ENCODE data around the gene TAGLN2.

The TAGLN2 gene

DNA sequence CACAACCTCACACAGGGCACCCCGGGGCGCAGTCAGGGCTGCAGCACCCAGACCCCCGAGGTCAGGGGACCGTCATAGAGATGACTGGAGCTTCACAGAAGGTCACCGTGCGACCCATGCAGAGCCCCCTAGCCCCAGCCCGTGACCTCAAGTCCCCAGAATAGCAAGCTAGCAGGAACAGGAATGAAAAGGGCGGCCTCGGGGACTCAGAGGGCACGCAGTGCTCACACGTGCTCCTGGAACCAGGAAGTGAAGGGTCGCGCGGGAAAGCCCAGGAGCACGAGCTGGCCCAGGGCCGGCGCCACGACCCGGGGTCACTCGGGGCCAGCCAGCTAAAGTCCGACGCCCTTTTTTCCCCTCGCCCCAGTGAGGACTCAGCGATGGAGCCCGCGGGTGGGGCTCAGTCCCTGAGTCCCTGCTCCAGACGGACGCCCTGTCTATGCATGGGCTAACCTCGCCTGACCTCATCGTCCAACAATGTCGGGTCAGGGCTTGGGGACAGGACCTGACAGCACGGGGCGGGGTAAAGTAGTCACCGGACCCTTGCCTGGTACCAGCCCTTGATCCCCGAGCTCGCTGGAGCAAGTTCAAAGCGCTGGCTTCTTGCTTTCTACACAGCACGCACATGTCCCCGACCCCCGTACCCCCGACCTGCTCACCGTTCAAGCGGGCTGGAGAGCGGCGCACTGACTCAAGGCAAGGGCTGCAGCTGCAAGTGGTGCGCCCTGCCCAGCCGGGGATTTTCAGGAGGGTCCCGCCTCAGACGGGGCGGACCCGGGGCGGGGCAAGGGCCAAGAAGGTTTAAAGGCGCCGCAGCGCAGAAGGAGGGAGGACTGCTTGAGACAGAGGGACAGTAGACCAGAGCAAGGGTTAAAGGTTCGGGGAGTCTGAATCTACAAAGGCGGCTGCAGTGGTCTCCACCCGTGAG, at the start of gene TAGLN2:
TAGLN2 (minus strand) TSS at position 717 of the 928 bp plus-strand sequence. CDS start 4,998 bp downstream, outside the sequence.
- peak; percentile 91 for DNase-seq

DNA sequence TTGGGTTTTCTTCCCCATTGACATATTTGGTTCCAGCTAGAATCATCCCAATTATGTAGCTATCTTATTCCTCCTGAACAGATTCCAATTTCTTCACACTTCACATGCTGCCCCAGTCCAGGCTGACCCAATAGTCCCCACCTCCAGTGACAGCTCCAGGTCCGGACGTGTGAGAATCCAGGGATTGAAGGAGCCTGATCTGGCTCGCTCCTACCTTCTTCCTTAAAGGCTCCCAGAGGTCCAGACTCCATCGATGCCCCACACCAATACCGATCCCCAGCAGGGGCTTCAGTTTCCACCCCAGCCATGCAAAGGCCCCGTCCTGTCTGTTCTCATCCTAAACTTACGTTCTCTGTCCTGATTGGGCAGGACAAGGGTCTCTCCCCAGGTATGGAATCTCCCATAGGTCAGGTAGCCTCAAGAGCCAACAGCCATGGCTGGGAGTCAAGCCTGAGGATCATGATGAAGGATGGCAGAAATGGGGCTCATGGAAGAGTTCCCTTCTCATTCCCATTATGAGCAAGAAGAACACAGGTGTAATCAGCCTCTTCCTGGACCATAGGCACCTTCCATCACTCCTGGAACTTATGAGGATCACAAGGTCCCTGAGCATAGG, 49.2 kb upstream of the TAGLN2 start:
- DNase-seq: no peak

DNA sequence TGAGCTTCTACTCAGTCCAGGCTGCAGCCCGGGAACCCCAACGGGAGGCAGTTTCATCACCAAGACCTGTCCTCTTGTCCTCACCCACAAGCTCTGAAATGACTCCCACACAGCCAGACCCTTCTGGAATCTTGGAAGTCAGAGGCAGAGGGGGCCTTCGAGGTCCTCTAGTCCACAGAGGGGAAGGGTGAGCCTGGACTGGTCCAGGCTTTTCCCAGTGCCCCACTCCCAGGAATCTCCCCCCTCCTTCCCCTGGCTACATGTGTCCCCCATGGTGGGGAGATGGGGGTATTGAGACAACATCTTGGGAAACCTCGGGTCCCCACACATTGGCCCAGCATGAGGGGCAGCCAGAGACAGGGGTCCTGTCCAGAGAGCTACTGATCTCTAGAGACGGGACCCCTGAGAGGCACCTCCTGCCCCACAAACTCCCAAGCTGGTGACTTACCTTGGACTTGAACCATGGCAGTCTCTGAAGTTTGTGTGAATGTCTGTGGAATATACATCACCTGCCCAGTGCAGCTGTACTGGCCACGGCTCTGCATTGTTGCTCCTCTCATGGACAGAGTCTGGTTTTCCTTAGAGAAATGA, 48.1 kb upstream of the TAGLN2 start:
- DNase-seq: no peak

DNA sequence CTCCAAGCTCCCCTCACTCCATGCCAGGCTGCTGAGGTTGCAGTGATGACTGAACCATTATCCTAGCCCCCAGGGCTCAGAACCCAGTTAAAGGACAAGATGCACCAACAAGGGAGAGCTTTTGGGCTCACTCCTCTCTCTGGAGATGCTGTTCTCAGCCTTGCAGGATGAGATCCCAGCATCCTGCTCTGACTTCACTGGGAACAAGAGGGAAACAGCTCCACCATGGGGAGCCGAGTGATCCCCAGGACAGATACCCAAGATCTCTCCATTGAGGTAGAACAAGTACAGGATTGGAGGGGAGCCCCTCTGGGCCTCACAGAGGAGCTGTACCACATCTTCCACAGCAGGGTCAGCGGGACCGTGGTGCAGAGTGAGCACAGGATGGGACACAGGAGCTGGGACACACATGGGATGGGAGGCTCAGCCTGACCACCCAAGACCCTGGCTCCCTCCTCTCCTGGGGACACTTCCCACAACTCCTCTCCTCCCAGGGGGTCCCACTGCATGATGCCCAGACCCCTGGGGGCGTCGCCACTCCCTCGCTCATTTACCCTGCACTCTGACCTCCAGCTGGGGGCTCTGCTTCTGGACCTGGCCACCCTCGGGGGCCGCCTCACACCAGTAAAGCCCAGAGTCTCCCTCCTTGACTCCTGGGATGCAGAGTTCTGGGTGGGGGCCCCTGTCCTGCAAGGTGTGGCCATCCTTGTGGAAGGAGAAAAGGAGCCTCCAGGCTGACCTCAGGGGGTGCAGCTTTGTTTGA, 47.3 kb upstream of the TAGLN2 start:
- no peak for DNase-seq

DNA sequence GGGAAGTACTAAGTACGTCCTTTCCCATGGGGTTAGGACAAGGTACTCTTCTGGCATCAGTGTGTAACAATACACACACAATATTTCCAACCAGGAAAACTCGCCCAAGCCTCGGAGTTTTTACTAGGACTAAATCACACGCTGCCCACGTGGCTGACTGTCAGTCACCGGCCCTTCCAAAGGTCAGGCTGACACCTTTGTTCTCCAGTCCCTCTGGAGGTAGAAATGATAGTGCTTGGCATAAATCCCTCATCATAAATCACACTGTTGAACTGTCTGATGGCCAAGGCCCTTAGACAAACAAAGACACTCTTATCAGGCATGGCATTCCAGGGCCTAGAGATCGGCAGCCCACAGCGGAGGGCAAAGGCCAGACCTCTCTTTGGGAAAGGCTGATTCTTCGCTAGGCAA, 45.6 kb upstream of the TAGLN2 start:
- no peak for DNase-seq

DNA sequence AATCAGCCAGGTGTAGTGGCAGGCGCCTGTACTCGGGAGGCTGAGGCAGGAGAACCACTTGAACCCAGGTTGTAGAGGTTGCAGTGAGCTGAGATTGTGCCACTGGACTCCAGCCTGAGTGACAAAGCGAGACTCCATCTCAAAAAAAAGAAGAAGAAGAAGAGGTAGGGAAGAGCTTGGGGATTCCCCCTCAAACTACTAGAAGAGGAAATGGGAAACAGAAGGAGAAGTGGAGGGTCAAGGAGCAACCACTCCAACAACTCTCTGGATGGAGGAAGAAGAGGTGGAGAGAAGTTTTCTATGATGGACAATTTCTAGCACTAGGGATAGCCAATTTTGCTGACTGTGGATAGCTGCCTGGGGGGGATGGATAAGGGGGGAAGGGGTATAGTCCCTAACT, 43.6 kb upstream of the TAGLN2 start:
- DNase-seq: no peak

DNA sequence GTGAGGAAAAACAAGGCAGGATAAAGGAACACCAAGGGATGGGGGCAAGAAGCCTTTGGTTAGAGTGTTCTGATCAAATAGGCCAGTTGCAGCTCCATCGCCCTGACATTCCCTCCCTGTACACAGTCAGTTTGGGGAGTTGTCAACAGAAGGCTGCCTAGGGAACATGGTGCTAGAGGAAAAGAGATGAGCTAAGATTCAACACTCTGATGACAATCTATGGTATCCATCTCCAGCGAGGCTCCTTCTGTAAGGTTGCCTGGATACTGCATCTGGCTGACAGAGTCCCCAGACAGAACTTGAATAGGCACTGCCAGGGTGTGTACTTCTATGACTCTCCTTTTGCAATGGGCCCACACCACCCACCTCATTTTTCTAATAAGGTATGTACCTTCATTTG, 40.0 kb upstream of the TAGLN2 start:
- no peak for DNase-seq

DNA sequence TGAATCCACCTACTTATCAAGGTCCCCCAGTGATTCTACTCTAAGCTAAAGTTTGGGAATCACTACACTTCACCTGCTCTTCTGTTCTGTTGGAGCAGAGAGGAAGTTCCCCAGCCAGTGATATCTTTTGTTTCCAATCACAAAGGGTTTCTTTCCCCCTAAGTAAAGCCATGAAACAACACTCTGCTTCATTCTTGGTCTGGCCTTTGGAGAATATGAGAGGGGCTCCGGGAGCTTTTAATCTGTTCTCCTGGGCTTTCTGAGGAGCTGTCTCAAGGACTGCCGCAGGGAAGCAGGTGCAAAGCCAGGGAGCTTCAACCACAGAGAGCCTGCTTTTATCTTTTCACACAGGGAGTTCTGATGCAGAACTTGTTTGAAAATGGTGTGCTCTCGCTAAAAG, 38.8 kb upstream of the TAGLN2 start:
- DNase-seq: no peak

DNA sequence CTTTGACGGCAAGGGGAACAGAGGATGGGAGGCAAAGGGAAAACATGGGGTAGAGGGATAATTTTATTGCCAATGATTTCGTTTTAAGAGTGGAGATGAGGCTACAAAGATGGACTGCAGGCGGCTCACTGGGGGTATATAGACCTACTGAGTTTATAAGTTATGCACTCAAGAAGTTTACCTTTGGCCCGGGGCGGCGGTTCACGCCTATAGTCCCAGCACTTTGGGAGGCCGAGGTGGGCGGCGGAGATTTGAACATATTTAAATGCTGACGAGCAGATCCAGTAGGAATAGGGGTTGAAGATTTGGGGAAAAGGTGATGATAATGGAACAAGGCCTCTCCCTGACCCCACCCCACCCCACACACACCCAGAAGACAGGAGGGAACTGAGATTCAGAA, 36.9 kb upstream of the TAGLN2 start:
- no peak for DNase-seq

DNA sequence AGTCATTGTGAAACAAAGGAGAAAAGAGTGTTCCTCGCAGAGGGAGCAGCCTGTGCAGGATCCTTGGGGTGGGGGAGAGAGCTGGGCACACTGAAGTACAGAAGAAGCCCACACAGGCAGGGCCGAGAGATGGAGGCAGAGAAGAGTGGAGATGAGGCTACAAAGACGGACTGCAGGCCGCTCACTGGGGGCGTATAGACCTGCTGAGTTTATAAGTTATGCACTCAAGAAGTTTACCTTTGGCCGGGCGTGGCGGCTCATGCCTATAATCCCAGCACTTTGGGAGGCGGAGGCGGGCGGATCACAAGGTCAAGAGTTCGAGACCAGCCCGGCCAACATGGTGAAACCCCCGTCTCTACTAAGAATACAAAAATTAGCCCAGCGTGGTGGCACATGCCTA, 36.3 kb upstream of the TAGLN2 start:
- no peak for DNase-seq

DNA sequence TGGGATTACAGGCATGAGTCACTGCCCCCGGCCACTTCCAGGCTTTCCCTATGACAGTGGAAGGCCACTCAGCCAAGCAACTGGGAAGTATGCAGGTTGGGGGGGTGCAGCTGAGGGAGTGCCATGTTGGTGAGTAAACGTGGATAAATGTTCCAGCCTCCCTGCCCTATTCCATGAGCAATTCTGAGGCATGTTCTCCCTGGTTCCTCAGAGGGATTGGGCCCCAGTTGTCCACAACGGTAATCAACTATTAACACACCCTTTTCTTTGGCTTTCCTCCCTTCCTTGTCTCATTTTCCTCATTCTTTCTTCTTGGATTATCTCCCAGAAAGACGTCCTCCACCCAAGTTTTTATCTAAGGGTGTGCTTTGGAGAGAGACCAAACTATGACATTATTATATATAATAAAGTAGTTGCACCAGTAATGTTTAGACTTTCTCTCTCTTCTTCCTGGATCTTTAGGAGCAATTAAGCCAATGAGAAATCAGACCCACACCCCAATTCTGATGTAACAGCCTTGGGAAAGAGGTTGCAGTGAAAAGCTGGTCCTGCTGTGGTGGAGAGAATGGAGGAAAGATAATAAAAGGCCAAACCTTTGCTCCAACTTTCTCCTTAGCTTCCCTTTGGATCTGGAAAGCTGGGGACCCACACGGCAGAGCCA, 35.5 kb upstream of the TAGLN2 start:
- no peak for DNase-seq

DNA sequence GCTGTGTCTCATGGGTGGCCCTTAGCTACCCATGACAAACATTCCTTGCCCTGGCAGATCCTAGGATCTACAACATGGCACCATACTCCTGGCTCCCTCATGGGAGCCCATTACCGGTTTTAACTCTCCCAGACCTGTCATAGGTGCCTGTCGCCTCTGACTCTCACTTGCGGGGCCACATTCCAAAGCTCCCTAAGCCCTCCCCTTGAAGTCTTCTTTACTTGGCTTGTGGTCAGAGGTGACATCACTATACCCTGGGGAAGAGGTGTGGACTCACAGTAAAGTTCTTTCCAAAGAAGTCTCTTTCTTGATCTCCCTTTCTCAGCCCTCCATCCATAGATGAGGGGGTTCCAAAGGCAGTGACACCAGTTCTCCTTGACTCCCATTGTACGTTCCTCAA, 34.1 kb upstream of the TAGLN2 start:
- no peak for DNase-seq

DNA sequence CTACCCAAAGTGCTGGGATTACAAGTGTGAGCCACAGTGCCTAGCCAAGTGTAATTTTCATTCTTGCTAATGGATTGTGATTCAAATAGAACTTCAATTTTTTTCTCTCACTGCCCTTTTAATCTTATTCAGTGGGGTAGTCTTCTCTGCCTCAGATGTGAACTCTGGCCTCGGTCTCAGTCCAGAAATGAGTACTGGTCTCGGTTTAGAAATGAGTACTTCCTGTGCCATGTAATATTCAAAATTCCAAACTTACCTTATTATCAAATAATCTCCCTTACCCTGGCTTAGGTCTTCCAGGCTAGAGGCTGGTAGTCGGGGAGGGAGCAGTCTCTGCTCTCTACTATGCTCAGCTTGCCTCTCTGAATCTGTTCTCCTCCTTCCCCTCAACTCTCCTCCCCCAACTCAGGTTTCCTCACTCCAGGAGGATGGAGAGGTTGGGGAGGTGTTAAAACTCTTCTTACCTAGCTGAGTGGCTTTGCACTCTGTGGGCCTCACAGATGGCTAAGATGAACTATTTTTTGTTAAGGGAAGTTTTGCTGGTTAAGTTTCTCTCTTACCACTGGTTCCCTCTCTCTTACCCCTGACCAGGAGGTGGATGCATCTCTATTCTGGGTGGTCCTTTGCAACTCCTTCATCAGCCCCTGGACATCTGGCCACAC, 33.5 kb upstream of the TAGLN2 start:
- no peak for DNase-seq

DNA sequence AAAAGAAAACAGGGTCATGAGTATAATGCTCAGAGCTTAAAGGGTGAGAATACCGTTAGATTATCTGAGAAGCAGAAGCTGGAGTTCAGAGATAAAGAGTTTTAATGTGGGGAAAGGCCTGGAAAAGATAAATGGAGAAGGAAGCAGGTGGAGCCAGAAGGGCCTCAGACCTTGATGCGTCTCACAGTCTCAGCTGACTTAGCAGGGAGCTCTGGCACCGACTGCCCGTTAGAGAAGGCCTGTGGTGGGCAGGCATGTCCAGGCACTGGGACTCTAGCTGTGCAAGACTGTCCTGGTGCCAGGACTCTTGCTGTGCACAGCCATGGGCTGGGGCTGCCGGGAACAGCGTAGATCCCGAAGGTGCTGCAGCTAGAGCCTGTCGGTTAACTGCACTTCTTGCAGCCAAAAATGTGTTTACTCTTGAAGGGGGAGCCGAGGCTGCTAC, 32.5 kb upstream of the TAGLN2 start:
- no peak for DNase-seq

DNA sequence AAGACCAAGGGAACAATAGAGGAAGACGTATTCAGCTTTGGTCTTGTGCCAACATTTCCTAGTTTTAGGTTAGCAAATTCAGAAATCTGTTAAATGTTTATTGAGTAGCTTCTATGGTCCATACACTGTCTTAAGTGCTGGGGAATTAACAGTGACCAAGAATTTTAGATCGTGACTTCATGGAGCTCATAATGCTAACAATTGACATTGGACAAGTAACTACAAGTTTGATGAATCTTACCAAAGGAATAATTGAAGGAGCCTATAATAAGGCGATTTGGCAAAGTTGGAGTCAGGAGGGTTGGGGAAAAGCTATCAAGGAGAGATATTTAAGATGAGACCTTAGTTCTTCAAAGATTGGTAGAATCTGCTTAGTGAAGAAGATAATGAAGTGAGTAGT, 30.1 kb upstream of the TAGLN2 start:
- DNase-seq: no peak

DNA sequence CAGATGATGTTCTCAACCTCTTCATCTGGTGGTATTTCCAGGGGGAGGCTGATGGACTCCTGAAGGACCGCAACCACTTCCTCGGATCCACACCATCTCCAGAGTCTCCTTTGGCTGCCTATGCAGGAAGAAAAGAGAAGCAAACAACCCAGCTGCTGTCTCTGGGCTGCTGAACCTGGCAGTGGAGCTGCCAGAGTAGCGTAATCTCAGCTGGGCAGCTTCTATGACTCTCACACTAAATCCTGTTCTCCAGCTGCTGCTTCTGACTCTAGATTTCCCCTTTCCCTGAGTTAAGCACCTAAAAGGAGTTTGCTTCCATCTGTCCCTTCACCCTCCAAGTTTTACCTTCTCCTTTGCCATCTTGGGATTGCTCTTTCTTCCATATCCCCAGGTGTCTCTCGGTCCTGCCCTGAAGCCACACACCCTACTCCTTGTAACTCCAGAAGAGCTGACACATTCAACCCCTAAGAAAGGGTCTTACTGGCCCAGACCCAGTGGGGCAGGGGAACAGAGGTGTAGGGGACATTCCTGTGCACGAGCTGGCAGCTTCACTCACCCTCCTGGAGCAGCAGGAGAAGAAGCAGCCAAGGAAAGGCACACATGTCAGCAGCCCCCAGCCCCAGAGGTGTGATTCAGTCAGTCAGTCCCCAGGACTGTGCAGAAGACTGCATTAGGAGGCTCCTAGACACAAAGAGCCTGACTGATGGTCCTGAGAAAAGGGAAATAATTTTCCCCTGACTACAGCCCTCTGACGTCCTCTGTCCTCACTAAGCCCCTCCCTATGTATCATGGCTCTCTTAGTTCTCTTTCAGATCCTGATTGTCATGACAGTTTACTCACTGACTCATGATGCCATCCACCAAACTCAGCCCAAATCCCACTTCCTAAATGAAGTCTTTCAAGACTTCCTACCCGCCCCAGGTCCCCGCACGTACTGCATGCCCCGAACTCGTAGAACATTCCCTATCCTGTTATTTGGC, 28.5 kb upstream of the TAGLN2 start, which contains the start of gene SLAMF9:
SLAMF9 (minus strand) TSS at position 702 of the 980 bp plus-strand sequence; CDS start at position 602, 100 bp downstream.
- no peak for DNase-seq

DNA sequence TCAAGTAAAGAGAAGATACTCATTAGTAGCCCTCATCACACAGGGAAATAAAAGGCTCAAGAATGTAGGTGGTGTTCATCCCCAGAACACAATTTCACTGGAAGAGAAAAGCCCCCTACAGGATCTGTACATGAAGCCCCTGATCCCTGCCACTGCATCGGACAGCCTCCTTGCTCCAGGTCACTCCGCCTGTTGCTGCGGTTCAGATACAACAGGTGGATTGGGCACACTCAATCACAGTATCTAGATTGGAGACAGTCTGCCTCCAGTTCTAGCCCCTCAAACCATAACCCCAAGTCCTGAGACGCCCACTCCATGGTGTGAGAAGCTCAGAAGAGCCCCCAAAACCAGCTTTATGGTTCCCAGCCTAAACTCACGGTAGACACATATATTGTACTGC, 27.6 kb upstream of the TAGLN2 start:
- no peak for DNase-seq

DNA sequence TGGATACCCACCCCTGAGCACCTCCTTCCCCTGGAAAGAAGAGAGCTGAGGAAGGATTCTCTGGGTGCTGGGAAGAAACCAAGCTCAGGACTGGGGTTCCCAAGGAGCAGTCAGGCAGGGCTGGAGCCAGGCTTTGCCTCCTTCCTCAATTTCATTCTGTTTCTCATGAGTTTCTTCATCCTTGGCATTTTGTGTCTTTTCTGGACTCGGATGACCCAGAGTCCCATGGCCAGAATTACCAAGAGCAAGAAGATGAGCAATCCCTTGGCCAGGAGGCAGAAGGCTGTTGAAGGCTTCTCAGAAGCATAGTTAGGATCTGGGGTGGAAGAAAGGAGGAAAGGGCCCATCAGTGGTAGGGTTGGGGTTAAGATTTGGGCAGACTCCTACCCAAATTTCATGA, 26.2 kb upstream of the TAGLN2 start:
- DNase-seq: no peak

DNA sequence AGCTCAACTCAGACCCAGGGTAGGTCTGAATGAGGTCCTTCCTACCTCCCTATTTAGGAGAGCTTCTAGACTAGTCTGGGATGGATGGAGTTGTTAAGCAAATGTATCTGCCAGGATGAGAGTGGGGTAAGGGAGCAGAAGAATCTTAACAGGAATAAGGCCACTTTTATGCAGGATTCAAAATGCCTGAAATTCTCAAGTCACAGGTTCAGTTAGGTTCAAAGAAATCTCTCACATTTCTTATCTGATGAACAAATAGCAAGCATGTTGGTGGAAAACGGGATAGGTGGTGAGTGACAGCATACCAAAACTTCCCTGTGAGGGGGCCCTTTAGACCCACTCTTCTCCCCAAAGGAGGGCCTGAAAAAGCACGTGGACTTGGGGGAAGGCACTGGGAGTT, 25.7 kb upstream of the TAGLN2 start:
- no peak for DNase-seq

DNA sequence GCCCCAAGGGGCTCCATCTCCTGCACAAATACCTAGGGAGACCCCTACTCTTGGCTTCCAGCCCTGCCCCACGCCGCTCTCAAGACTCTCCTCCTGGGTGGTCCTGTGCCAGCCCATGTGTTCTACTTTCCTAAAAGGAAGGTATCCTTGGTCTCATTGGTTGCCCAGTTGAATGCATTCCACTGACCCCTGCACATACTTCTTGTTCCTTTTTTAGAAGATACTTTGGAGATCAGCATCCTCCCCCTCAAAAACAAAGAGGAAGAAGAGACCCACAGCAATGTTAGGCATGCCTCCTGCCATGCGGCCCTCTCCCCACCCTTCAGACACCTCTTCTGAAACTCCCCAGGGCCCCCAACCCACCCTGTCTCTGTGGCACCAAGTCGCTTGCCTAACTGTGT, 24.7 kb upstream of the TAGLN2 start:
- DNase-seq: no peak

DNA sequence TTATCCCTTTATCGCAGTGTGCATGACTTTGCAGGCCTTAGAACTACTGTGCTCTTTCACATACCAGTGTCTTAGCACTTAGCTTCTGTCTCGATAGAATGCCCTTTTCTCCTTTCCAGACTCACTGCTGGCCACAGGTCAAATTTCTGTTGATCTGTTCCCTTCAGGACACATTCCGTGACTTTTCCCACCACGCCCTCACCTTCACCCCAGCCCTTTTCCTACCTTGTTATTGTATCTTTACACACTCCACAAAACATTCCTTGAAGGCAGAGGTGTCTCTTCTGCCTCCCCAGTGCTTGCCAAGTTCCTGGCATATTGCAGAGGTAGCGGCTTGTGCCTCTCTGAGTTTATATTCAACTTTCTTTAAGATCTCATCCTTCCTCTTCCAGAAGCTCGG, 23.8 kb upstream of the TAGLN2 start:
- no peak for DNase-seq
